ENCODE results near the gene MTMR12. TPM values are rescaled to one million over a fixed set of nuclear protein-coding genes. Genes with fewer than 3 reads are reported as not detected.

MTMR12 gene
- polyA plus RNA-seq, 1 donor (not counting 4 experiments of a cell fraction or from before 2014, with no cell fraction given) = 17.1 TPM

DNA sequence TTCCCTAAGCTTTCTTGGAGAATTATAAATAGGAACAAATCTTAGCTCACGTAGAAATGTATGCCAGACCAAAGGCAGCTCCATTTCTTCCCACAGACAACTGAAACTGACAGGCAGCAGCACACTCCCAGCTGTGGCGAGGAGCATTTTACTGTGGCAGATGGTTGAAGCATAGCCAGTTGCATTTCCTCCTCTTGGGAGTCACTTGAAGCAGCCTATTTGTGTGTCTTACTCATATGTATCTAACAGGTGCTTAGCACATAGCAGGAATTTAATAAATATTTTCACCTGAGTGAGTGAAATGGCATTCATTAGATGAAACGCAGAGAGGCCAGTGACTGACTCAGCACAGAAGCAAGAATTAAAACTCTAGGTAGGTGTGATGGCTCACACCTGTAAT is 12.3 kb upstream of the MTMR12 start:
- DNase-seq (ENCODE audit: low read depth, low spot score) (no peak), FAIRE-seq (no peak)
- no peak overlapping the region for H3K4me3 ChIP-seq (ENCODE audit: control insufficient read depth in 2 of 3, extremely low read depth in 1 of 3, insufficient read depth in 2 of 3, low read depth in 1 of 3, low read length in 3 of 3)
- no peak overlapping the region for H3K27ac ChIP-seq (ENCODE audit: control insufficient read depth, insufficient read depth, low read length)
- H2AFZ ChIP-seq (ENCODE audit: control insufficient read depth, low read length) = no peak overlapping the region
- H3K9me3 ChIP-seq (ENCODE audit: control insufficient read depth, low read depth, low read length) = peaks cover 5% of the 10 kb centered on the region
- H3K79me2 ChIP-seq (ENCODE audit: control insufficient read depth, insufficient read depth, low read length) = no peaks in the 10 kb centered on the region
- no peak overlapping the region for H3K9ac ChIP-seq (ENCODE audit: control insufficient read depth, extremely low read depth, insufficient read depth, low read length)
- H3K27me3 ChIP-seq (ENCODE audit: control insufficient read depth, extremely low read depth, insufficient read depth, low read length) = no peaks in the 10 kb centered on the region
- dilution Hi-C loops (cut with MboI; ENCODE audit: extremely low pct_ligation_motif_present, low sequenced_read_pairs) = no loop called here
- no peaks in the 10 kb centered on the region for H4K20me1 ChIP-seq (ENCODE audit: control insufficient read depth, extremely low read depth, insufficient read depth, low read length)
- H3K36me3 ChIP-seq (ENCODE audit: control insufficient read depth in 2 of 2, extremely low read depth in 1 of 2, insufficient read depth in 2 of 2, low read length in 2 of 2) = no peaks in the 10 kb centered on the region
- TF ChIP-seq EZH2 (IDR thresholded peaks at IDR 0.05; ENCODE audit: low read length) = no peak
- TF ChIP-seq, protein P1, sequence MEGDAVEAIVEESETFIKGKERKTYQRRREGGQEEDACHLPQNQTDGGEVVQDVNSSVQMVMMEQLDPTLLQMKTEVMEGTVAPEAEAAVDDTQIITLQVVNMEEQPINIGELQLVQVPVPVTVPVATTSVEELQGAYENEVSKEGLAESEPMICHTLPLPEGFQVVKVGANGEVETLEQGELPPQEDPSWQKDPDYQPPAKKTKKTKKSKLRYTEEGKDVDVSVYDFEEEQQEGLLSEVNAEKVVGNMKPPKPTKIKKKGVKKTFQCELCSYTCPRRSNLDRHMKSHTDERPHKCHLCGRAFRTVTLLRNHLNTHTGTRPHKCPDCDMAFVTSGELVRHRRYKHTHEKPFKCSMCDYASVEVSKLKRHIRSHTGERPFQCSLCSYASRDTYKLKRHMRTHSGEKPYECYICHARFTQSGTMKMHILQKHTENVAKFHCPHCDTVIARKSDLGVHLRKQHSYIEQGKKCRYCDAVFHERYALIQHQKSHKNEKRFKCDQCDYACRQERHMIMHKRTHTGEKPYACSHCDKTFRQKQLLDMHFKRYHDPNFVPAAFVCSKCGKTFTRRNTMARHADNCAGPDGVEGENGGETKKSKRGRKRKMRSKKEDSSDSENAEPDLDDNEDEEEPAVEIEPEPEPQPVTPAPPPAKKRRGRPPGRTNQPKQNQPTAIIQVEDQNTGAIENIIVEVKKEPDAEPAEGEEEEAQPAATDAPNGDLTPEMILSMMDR (optimal IDR thresholded peaks at IDR 0.05 in 1 of 3, IDR thresholded peaks at IDR 0.05 in 1 of 3, conservative IDR thresholded peaks at IDR 0.05 in 1 of 3; ENCODE audit: extremely low read depth in 1 of 3, insufficient read depth in 2 of 3, low read length in 3 of 3) = no peak
- no peaks in the 10 kb centered on the region for H3K4me1 ChIP-seq (ENCODE audit: control insufficient read depth, extremely low read depth, insufficient read depth, low read length)
- H3K9me1 ChIP-seq (ENCODE audit: control insufficient read depth, extremely low read depth, insufficient read depth, low read length) = no peaks in the 10 kb centered on the region
- H3K4me2 ChIP-seq (ENCODE audit: control insufficient read depth, extremely low read depth, insufficient read depth, low read depth, low read length) = no peak overlapping the region

DNA sequence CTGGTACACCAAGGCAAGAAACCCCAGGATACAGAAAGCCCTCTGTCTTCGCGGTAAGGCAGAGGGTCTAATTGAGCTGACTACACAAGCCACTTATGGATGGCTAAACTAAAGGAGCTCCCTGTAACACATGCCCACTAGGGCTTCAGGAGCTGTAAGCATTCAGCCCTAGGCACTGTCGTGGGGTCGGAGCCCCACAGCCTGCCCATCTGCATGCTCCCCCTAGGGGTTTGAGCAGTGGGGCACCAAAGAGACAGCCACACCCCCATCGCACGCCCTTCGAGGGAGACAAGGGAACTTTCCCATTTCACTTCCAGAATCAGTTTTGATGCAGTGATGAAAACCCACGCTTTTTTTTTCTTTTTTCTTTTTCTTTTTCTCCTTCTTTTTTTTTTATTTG is 11.0 kb upstream of the MTMR12 start:
- dilution Hi-C loops (cut with MboI; ENCODE audit: extremely low pct_ligation_motif_present, low sequenced_read_pairs) = no loop called here
- no peak for TF ChIP-seq EZH2 (IDR thresholded peaks at IDR 0.05; ENCODE audit: low read length)
- TF ChIP-seq, protein P1 (optimal IDR thresholded peaks at IDR 0.05 in 1 of 3, IDR thresholded peaks at IDR 0.05 in 1 of 3, conservative IDR thresholded peaks at IDR 0.05 in 1 of 3; ENCODE audit: extremely low read depth in 1 of 3, insufficient read depth in 2 of 3, low read length in 3 of 3) = no peak
- Histone ChIP-seq H3K27me3 (ENCODE audit: control insufficient read depth, extremely low read depth, insufficient read depth, low read length) (no peaks in the 10 kb centered on the region), H3K36me3 (ENCODE audit: control insufficient read depth in 2 of 2, extremely low read depth in 1 of 2, insufficient read depth in 2 of 2, low read length in 2 of 2) (no peaks in the 10 kb centered on the region), H3K27ac (ENCODE audit: control insufficient read depth, insufficient read depth, low read length) (no peak overlapping the region), H3K9me3 (ENCODE audit: control insufficient read depth, low read depth, low read length) (peaks cover 5% of the 10 kb centered on the region), H4K20me1 (ENCODE audit: control insufficient read depth, extremely low read depth, insufficient read depth, low read length) (no peaks in the 10 kb centered on the region), H3K4me2 (ENCODE audit: control insufficient read depth, extremely low read depth, insufficient read depth, low read depth, low read length) (no peak overlapping the region), H3K4me1 (ENCODE audit: control insufficient read depth, extremely low read depth, insufficient read depth, low read length) (no peaks in the 10 kb centered on the region), H2AFZ (ENCODE audit: control insufficient read depth, low read length) (no peak overlapping the region), H3K9me1 (ENCODE audit: control insufficient read depth, extremely low read depth, insufficient read depth, low read length) (no peaks in the 10 kb centered on the region), H3K79me2 (ENCODE audit: control insufficient read depth, insufficient read depth, low read length) (no peaks in the 10 kb centered on the region), H3K4me3 (ENCODE audit: control insufficient read depth in 2 of 3, extremely low read depth in 1 of 3, insufficient read depth in 2 of 3, low read depth in 1 of 3, low read length in 3 of 3) (no peak overlapping the region), H3K9ac (ENCODE audit: control insufficient read depth, extremely low read depth, insufficient read depth, low read length) (no peak overlapping the region)
- no peak for DNase-seq (ENCODE audit: low read depth, low spot score)
- FAIRE-seq = no peak
